GM21576 (cell line): ENCODE results near the gene MYO9B.
A peak's percentile ranks its signal among the peaks of the same experiment; 100 is the strongest.

Source experiments
- ATAC-seq: cut with Tn5 transposase; IDR thresholded peaks from one replicate; pipeline ENCODE4 v1.9.1; 2021; ENCODE audit warnings: mild to moderate bottlenecking, moderate library complexity; ENCODE audit not compliant: unreplicated experiment

The MYO9B gene

DNA sequence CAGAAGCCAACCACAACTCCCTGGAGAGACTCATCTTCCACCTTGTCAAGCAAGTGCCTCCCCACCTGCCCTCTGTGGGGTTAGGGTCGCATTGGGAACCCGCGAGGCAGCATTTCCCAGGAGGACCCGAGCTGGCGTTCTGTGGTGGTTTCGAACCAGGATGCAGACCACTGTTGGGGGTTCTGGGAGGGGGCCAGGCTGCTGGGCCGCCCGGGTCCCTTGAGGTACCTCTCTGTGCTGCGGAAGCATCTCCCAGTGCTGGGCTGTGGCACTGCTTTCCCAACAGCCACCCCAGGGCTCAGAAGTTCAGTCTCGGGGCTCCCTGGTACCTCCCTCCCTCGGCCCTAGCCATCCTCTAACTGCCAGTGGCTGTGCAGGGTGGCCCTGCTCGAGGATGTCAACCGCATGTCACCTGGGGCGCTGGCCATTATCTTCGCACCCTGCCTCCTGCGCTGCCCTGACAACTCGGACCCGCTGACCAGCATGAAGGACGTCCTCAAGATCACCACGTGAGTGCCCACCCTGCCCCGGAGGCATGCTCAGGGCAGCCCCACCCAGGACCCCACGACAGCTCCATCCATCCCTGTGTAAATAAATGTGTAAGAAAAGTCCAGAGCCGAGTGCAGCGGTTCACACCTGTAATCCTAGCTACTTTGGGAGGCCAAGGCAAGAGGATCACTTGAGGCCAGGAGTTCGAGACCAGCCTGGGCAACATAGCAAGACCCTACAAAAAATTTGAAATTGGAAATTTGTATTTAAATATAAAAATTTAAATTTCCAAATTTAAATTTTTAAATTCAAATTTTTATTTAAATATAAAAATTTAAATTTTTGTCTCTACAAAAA is 131.4 kb downstream of the MYO9B start:
- no peak for ATAC-seq

- no peak for ATAC-seq
These were observed 133.8 kb downstream of the MYO9B start for GRCh38 chr19:17209126-17210036.

GRCh38 chr19:17210296-17210695 is 134.7 kb downstream of the MYO9B start:
- ATAC-seq, result no peak

DNA sequence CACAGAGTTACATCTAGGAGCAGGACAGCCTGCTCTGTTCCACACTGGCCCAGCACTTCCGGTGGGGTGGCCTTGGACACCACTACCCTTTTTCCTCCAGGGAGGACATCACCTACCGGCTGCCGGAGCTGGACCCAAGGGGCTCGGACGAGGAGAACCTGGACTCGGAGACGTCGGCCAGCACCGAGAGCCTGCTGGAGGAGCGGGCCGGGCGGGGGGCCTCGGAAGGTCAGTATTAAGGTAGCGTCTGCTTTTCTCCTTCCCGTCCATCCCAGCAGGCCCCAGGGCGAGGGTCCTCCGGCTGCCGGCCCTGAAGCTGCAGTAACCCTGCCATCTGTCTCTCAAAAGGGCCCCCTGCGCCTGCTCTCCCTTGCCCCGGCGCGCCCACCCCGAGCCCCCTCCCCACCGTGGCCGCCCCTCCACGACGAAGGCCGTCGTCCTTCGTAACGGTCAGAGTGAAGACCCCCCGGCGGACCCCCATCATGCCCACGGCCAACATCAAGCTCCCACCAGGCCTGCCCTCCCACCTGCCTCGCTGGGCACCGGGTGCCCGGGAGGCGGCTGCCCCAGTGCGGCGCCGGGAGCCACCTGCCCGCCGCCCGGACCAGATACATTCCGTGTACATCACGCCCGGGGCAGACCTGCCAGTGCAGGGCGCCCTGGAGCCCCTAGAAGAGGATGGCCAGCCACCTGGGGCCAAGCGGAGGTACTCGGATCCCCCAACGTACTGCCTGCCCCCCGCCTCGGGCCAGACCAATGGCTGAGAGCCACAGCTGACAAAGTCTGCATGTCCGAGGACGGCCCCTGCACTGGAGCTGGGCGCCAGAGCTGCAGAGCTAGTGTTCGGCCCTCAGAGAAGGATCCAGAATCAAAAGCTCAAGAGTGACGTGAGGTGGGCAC is 136.2 kb downstream of the MYO9B start:
- no peak for ATAC-seq

DNA sequence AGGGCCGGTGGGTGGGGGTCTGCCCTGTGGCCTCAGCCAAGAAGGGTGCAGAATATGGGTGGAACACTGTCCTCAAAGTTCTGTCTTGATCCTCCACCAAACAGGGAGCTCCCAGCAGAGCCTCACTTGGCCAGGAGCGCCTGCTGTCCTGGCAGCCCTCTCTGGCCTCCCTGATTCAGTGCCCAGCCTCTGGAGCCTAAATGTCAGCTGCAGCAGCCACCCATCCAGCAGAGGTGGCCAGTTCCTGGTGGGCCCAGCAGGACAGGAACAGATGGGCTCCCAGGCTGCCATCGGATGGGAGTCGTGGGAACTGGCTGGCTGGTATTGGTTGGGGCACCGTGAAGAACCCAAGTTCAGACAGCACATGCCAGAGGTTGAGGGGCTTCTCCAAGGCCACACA is 137.8 kb downstream of the MYO9B start:
- no peak for ATAC-seq

GRCh38 chr19:17214508-17215126 is 139.0 kb downstream of the MYO9B start:
- no peak for ATAC-seq

GRCh38 chr19:17215127-17215971 is 139.8 kb downstream of the MYO9B start, which contains the start of gene USE1:
TSS of gene USE1 (plus strand) at chr19:17215357. CDS start at chr19:17215406, 49 bp downstream.
- ATAC-seq, result peak; percentile 71

DNA sequence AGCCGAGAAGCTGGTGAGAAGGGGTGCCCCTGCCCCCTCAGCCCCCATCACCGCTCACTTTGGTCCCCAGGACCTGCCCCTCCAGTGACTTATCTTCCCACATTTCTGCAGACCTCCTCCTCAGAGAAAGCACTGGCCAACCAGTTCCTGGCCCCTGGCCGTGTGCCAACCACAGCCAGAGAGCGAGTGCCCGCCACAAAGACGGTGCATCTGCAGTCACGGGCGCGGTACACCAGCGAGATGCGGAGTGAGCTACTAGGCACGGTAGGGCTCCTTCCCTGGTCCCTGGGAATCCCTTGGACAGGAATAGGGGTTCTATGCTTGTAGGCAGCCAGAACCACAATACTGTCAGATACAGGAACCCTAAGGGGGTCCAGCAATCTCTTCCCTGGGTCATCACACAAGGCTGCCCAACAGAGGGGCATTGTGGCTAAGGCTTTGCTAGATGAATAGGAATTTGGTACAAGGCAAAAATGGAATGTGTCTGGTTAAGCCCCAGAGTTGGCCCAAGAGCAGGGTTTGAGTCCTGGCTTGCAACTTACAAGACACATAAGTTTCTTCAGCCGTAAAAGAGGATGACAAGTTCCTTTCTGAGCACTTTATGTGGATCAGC is 140.6 kb downstream of the MYO9B start:
- no peak for ATAC-seq

DNA sequence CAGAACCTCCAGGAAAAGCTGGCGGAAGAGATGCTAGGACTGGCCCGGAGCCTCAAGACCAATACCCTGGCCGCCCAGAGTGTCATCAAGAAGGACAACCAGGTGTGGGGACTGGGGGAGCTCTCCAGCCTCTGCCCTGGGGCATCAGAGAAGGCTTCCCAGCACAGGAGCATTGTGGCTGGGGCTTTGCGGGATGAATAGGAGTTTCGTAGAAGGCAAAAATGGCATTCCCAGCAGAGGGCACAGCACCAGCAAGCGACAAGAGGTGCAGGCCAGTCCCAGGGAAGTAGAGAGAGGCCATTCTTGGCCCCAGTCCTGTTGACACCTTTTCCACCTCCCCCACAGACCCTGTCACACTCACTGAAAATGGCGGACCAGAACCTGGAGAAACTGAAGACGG is 143.7 kb downstream of the MYO9B start:
- ATAC-seq, result no peak

DNA sequence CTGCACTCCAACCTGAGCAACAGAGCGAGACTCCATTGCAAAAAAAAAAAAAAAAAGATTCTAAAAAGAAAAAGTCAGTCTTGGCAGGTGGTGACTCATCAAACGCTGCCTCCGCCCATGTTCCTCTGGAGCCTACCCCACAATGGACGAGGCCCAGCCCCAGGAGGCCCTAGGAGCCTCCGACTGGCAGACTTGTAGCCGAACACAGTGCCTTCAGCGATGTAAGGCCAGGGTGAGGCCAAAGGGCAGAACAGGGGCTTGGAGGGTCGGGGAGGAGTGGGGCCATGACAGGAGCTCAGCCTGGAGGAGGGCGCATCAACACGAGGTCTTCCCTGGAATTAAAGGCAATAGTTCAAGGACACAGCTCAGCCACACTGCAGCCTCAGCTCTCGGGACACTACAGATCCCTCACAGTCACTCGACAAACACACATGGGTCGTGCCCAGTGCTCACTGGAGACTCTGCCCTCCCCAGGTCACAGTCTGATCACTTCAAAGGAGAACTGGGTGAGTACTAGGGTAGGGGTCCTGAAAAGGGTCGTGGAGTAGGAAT is 144.7 kb downstream of the MYO9B start:
- ATAC-seq, result no peak

- no peak for ATAC-seq
These were observed 149.5 kb downstream of the MYO9B start for GRCh38 chr19:17225053-17225452.

GRCh38 chr19:17226002-17226933 is 150.7 kb downstream of the MYO9B start, which contains the start of gene OCEL1:
TSS of gene OCEL1 (plus strand) at chr19:17226226. CDS start at chr19:17226248, 22 bp downstream.
- ATAC-seq, result peak; percentile 88

DNA sequence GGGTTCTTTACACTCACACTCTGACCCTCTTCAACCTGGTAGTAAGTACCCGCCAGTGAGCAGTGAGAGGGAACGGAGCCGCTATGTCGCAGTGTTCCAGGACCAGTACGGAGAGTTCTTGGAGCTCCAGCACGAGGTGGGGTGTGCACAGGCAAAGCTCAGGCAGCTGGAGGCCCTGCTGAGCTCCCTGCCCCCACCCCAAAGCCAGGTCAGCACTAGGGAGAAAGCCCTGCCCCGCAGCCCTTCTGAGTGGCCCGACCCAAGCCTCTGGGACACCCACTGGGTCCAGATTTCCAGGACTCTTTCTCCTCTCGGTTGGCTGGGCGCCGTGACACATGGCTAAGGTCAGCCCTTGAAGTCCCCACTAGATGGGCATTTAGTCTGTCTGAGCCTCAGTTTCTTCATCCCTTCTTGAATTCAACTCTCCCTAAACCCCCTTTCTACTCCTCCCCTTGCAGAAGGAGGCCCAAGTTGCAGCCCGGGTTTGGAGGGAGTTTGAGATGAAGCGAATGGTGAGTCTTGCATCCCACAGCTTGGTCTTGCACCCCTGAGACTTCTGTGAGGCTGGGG is 152.3 kb downstream of the MYO9B start:
- ATAC-seq, result no peak

- no peak for ATAC-seq
These were observed 154.3 kb downstream of the MYO9B start for GRCh38 chr19:17229890-17230289.

- ATAC-seq, result no peak
These were observed 156.7 kb downstream of the MYO9B start for GRCh38 chr19:17232258-17232657.

DNA sequence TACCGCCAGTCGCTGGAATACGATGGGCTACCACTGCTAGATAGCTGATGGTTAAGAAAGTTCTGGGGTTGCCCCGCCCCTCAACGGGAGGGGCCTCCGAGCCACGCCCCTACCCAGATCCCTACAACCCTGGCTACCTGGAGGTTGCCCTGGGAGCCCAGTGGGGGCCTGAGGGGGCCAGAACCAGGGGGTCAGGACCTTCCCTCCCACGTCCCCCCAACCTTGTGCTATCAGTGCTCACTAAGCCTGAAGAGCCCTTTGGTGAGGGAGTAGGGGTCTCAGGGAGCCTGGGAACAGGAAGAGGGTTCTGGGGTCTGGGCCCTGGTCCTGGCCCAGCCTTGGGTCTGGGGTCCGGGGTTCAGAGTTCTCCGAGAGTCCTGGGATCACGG is 159.3 kb downstream of the MYO9B start:
- ATAC-seq, result peak; percentile 43

DNA sequence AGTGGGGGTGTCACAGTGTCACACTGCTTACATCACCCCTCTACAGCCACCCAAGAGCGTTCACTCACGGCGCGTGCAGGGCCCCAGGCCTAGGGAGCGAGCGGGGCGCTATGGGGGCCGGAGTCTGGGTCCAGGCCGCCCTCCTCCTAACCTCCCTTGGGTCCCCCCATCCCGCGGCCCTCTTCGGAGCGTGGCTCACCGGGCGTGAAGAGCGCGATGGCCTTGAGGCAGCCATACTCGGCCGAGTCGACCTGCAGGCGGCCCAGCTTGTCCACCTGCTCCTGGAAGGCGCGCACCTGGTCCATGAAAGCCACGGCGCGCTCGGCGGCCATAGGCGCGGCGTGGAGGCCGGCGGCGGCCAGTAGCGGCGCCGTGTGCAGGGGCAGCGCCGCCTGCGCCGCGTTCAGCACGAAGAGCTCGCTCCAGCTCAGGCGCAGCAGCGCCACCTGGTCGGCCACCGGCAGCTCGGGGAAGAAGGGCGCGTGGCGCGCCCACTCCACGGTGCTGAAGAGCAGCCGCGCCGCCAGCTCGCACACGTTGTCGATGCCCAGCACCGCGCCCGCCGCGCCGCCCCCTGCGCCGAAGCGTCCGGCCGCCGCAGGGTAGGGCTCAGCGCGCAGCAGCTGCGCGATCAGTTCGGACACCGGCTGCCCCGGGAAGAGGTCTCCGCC is 159.9 kb downstream of the MYO9B start:
- peak; percentile 58 for ATAC-seq
